ENCODE results near the gene TEP1. TPM values are rescaled to one million over a fixed set of nuclear protein-coding genes. Genes with fewer than 3 reads are reported as not detected.

TEP1 gene
- total RNA-seq, 1 experiment from 2014 or later, result 15.8 TPM

- no peak overlapping the region for H2AK5ac ChIP-seq (ENCODE audit: insufficient read length, low read length)
- no peaks in the 10 kb centered on the region for H3K27me3 ChIP-seq (ENCODE audit: insufficient read depth, low read length)
- H3K27ac Mint-ChIP-seq, result peak overlapping the region in 2 of 3 experiments; percentile 62 to 74; a peak in 3 of 7 replicates
- no peak overlapping the region for H2BK12ac ChIP-seq (ENCODE audit: insufficient read length, low read depth, low read length)
- H3K4ac ChIP-seq (ENCODE audit: low read depth, low read length), result no peak overlapping the region
- no peak overlapping the region for H3K4me2 ChIP-seq (ENCODE audit: insufficient read depth, insufficient read length, low read length)
- H3K79me1 ChIP-seq (ENCODE audit: insufficient read depth, low read depth, low read length, poor library complexity, severe bottlenecking), result no peaks in the 10 kb centered on the region
- H4K8ac ChIP-seq (replicated peaks; ENCODE audit: insufficient read length, low read depth, low read length), result no peak overlapping the region
- no peaks in the 10 kb centered on the region for H3K23me2 ChIP-seq (ENCODE audit: insufficient read length, low read depth, low read length, poor library complexity, severe bottlenecking)
- H3K14ac ChIP-seq (ENCODE audit: insufficient read depth, low read length), result no peak overlapping the region
- H3K4me3 Mint-ChIP-seq, result no peak overlapping the region
- no peak overlapping the region for H3K56ac ChIP-seq (ENCODE audit: insufficient read length, low read depth, low read length)
- H3K18ac ChIP-seq (ENCODE audit: insufficient read length, low read depth, low read length), result no peak overlapping the region
- no peak overlapping the region for H2BK15ac ChIP-seq (ENCODE audit: low read depth, low read length)
- H3K23ac ChIP-seq (ENCODE audit: insufficient read length, low read depth, low read length), result no peak overlapping the region
- H4K20me1 ChIP-seq (ENCODE audit: control insufficient read depth, insufficient read depth, insufficient read length), result no peaks in the 10 kb centered on the region
- no peak overlapping the region for H2BK5ac ChIP-seq (ENCODE audit: insufficient read length, low read length)
- no peaks in the 10 kb centered on the region for H3K79me2 ChIP-seq (ENCODE audit: insufficient read depth, low read length)
- no peak overlapping the region for H3K27ac ChIP-seq (ENCODE audit: insufficient read length, low read depth, low read length)
- no peak overlapping the region for H2BK120ac ChIP-seq (ENCODE audit: low read depth, low read length, poor library complexity, severe bottlenecking)
- peaks cover 9% of the 10 kb centered on the region in 2 experiments; a peak in 3 of 4 replicates for H3K4me1 Mint-ChIP-seq
- no peak overlapping the region for H4K5ac ChIP-seq (ENCODE audit: insufficient read length, low read depth, low read length)
- H3T11ph ChIP-seq (ENCODE audit: low read length), result no peak overlapping the region
- no peaks in the 10 kb centered on the region; a peak in 1 of 5 replicates for H3K9me3 Mint-ChIP-seq
- DNase-seq, result no peak
- no peaks in the 10 kb centered on the region for H3K4me1 ChIP-seq (ENCODE audit: insufficient read depth, low read length)
- H2BK20ac ChIP-seq (ENCODE audit: low read depth, low read length, poor library complexity, severe bottlenecking), result no peak overlapping the region
- no peak overlapping the region for H4K91ac ChIP-seq (ENCODE audit: insufficient read length, low read depth, low read length)
- TF ChIP-seq CTCF (conservative IDR thresholded peaks at IDR 0.05), result no peak
- H3K27me3 Mint-ChIP-seq (ENCODE audit: low read depth), result no peaks in the 10 kb centered on the region
- no CpG with 5 or more reads among the region's 4 CpGs for WGBS (ENCODE audit: extremely low coverage, insufficient read length, low lambda C conversion rate)
- no peaks in the 10 kb centered on the region for H3K9me3 ChIP-seq (ENCODE audit: control insufficient read depth, low read depth, low read length)
- no peak overlapping the region for H2AFZ ChIP-seq (ENCODE audit: low read length)
- H3K9ac ChIP-seq (ENCODE audit: extremely low read depth, insufficient read length, low read length), result no peak overlapping the region
- peaks cover 28 to 79% (median 71%) of the 10 kb centered on the region in 3 experiments; a peak in 6 of 7 replicates for H3K36me3 Mint-ChIP-seq (ENCODE audit: insufficient read depth in 1 of 3, low read depth in 3 of 3)
Measured at GRCh38 chr14:20388159-20388558, 25.1 kb downstream of the TEP1 start.
